ENCODE measurements around the gene ELAC2. TPM values are rescaled to one million over a fixed set of nuclear protein-coding genes. Genes with fewer than 3 reads are reported as not detected.

Gene ELAC2
- total and polyA plus RNA-seq, 10 donors, result 29.4 to 110 (median 70.2) TPM

GRCh38 chr17:12965988-12966387 lies 51.8 kb downstream of the ELAC2 start:
- intact Hi-C loops (cut with DNase I; ENCODE audit: low total_unique reads), result no loop called here
- peaks cover 0 to under 1% (median 0%) of the 10 kb centered on the region in 7 donors for H3K27me3 ChIP-seq (replicated peaks in 1 of 7)
- H3K4me1 ChIP-seq, result no peaks in the 10 kb centered on the region
- H3K36me3 ChIP-seq, result no peaks in the 10 kb centered on the region
- H3K9me3 ChIP-seq, result no peaks in the 10 kb centered on the region
- WGBS, 5 donors, result 74 to 97% (median 95%) methylated on average over 3 of the region's 3 CpGs
- TF ChIP-seq POLR2A (IDR thresholded peaks at IDR 0.05) (no peak), POLR2AphosphoS5 (IDR thresholded peaks at IDR 0.05) (no peak), CTCF (IDR thresholded peaks at IDR 0.05 in 8 of 11, conservative IDR thresholded peaks at IDR 0.05 in 3 of 11) (no peak)
- DNase-seq, result no peak
- H3K4me3 ChIP-seq, result no peak overlapping the region
- no peak overlapping the region for H3K27ac ChIP-seq

GRCh38 chr17:12964840-12965239 lies 53.0 kb downstream of the ELAC2 start:
- Histone ChIP-seq H3K27ac (no peak overlapping the region), H3K27me3 (replicated peaks in 1 of 7) (no peaks in the 10 kb centered on the region), H3K9me3 (no peaks in the 10 kb centered on the region), H3K4me1 (no peaks in the 10 kb centered on the region), H3K4me3 (no peak overlapping the region), H3K36me3 (no peaks in the 10 kb centered on the region)
- TF ChIP-seq CTCF (IDR thresholded peaks at IDR 0.05 in 8 of 11, conservative IDR thresholded peaks at IDR 0.05 in 3 of 11) (no peak), POLR2AphosphoS5 (IDR thresholded peaks at IDR 0.05) (no peak)
- WGBS, 5 donors, result 78 to 88% (median 86%) methylated on average over 10 of the region's 10 CpGs
- intact Hi-C loops (cut with DNase I; ENCODE audit: low total_unique reads), result no loop called here
- DNase-seq, result no peak

- Histone ChIP-seq H3K9me3 (no peaks in the 10 kb centered on the region), H3K36me3 (no peaks in the 10 kb centered on the region), H3K27ac (no peak overlapping the region), H3K27me3 (replicated peaks in 1 of 7) (no peaks in the 10 kb centered on the region), H3K4me3 (no peak overlapping the region), H3K4me1 (no peaks in the 10 kb centered on the region)
- DNase-seq, result no peak
- intact Hi-C loops (cut with DNase I; ENCODE audit: low total_unique reads), result no loop called here
- no peak for TF ChIP-seq CTCF (IDR thresholded peaks at IDR 0.05 in 8 of 11, conservative IDR thresholded peaks at IDR 0.05 in 3 of 11)
- no peak for TF ChIP-seq POLR2A (IDR thresholded peaks at IDR 0.05)
- TF ChIP-seq POLR2AphosphoS5 (IDR thresholded peaks at IDR 0.05), result no peak
- WGBS, 5 donors, result 78 to 92% (median 87%) methylated on average over 5 of the region's 5 CpGs
These were observed 53.7 kb downstream of the ELAC2 start for GRCh38 chr17:12964162-12964561.

- Histone ChIP-seq H3K4me1 (no peaks in the 10 kb centered on the region), H3K9me3 (peaks cover 0 to 3% (median 2%) of the 10 kb centered on the region in 8 donors), H3K27ac (no peak overlapping the region), H3K4me3 (no peak overlapping the region), H3K36me3 (no peaks in the 10 kb centered on the region), H3K27me3 (replicated peaks in 1 of 7) (no peaks in the 10 kb centered on the region)
- intact Hi-C loops (cut with DNase I; ENCODE audit: low total_unique reads), result no loop called here
- no peak for TF ChIP-seq POLR2AphosphoS5 (IDR thresholded peaks at IDR 0.05)
- TF ChIP-seq CTCF (IDR thresholded peaks at IDR 0.05 in 8 of 11, conservative IDR thresholded peaks at IDR 0.05 in 3 of 11), result no peak
- no peak for TF ChIP-seq POLR2A (IDR thresholded peaks at IDR 0.05)
- WGBS, 5 donors, result 83 to 97% (median 95%) methylated on average over 6 to 7 of the region's 7 CpGs
- DNase-seq, result no peak
These were observed 54.3 kb downstream of the ELAC2 start for GRCh38 chr17:12963505-12963904.

All from spleen (tissue), 11 donors.